NAMALWA (cell line): ENCODE measurements around the gene TRHDE.
"Not testable (repeated sequence)": the region's sequence is repeated elsewhere in the genome, so short reads cannot be mapped to it uniquely, and the experiment has no call there.

Source experiments
- DNase-seq: peaks from one replicate; pipeline ENCODE4 v3.0.0-alpha.2; 2015; ENCODE audit warnings: low spot score

Gene TRHDE

GRCh38 chr12:72511906-72512305 is 239.7 kb downstream of the TRHDE start:
- no peak for DNase-seq

GRCh38 chr12:72520044-72520678 is 248.0 kb downstream of the TRHDE start:
- DNase-seq, result not testable (repeated sequence)

DNA sequence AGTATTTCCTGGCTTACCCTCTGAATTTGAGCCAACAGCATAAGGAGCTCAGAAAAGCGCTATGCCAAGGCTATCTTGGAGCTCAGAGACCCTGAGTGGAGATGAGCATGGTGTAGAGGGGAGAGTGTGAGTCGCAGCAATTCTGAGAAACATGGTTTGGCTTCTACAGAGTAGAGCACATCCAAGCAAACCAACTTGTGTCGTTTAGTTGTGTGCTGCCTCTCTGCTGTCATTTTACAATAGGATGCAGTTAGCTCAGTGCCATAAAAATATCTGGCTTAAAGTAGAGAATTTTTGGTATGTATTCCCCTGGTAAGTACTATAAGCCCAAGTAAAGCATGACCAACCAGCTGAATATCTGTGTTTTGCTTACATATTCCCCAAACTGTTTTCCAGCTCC is 249.2 kb downstream of the TRHDE start:
- no peak for DNase-seq

DNA sequence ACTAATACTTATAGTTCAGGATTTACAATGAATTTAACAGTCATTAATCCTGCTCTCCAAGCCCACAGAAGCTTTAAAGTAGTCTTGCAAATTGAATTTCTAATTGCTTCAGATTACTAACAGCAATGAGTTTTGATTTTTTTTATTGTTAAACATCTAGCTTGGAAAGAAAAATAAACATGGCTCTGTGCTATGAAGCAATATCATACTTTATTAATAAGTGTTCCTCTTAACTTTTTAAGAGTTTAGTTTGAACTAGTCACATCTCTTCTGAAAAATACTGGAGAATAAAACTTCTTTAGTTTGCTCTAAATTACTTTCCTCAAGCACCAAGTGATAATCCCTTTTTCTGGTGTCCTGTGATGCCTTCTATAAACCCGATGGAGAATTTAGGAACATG is 250.2 kb downstream of the TRHDE start:
- no peak for DNase-seq

- peak; percentile 73 for DNase-seq
Observed at GRCh38 chr12:72523754-72524153, 251.6 kb downstream of the TRHDE start.

DNA sequence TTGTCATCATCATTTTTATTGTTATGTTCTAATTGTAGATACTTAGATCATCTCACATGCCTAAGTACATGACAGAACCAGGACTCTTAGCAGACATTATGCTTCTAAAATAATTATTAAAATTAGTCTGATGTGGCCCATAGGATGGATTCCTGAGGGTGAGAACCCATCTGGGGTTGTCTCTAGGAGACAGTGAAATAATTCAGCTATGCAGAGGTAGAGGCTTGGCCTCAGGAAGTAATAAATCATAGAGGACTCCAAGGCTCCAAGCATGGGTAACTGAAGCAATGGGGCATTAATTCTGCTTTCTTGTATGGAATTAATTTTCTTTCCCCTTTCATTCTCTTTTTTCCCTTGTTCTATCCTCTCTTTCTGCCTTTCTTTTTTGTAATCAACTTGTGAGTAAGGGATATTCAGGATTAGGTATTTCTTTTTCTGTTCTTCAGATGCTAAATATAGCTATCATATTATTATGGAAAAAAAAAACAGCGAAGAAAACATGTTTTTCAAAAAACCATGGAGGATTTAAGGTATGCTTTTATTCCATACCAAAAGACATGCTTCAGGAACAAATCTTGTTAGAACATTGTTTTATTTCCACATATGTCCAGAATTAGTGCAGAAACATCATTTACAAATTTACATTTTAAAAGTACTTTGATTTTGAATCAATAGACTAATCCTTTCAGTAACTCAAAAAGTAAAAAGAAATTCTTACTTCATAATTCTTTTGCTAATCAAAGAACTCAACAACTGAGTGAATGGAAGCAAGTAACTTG is 263.2 kb downstream of the TRHDE start:
- no peak for DNase-seq

DNA sequence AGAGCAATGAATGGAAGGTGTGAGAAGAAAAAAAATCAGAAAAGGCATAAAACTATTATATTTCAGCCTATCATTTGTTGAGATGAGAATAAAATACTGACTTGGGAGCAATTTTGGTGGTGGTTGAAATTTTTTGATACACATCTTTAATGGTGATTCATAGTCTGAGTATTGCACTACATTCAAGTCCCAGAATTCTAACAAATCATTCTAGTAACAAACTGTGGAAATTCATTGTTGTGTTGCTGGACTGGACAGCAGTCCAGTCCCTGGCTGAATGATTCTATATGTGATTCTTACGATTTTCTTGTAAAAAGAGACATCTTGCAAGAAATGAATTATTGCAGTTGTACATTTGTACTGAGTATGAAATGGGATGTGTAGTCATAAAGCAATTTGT is 268.6 kb downstream of the TRHDE start:
- no peak for DNase-seq

- DNase-seq, result no peak
Observed at GRCh38 chr12:72543777-72544467, 271.8 kb downstream of the TRHDE start.

DNA sequence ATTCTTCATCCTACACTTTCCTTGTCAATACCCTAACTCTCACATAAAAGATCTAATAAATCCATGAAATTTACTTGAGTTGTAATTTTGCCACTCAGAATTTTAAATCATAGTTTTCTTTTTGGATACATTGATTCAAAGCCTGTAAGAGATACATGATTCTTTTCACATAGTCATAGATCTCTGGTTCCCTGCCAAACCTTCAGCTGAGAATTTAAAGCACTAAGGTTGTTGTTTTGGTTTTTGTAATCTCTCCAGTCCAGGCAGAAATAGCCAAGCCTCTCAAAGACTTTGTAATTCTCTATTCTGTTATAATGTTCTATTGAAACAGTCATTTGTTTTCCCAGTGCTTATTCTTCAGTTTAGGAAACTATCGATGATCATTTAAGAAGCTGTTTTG is 273.9 kb downstream of the TRHDE start:
- DNase-seq, result no peak

DNA sequence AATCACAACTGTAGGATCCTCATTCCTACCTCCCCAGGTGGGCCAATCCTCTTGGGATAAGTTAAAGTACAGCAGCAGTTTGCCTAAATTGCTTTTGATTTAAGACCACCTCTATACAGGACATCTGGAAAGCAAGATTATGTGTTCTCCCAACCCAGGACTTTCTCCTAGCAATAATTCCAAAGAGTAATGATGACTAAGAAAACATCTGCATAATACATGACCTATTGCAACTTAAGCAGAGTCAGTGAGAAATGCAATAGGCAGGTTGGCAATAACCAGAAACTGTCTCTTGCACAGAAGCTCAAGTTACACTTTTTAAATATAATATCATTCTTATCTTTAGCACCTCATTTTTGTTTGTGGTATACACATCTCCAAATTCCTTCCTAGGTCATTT is 275.4 kb downstream of the TRHDE start:
- no peak for DNase-seq

DNA sequence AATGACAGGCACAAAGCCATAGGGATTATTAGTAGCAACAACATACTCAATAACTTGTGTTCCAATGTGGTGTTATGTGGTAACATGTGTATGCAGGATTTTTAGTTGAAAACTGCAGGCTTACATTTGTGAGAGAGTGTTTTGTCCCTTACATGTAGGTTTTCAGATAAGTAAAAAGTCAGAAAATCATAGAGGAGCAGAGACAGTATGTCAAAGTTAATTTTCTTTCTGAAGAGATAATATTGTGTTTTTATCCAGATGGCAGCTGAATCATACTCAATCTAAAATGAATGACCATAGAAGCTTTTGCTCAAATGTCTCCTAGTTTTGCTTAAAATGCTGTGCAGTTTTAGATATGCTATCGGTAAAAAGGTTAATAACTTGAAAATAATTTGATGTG is 277.0 kb downstream of the TRHDE start:
- DNase-seq, result no peak

- DNase-seq, result peak; percentile 21
Observed at GRCh38 chr12:72560003-72560769, 288.0 kb downstream of the TRHDE start.

- peak; percentile 74 for DNase-seq
Observed at GRCh38 chr12:72570601-72571000, 298.4 kb downstream of the TRHDE start.

- no peak for DNase-seq
Observed at GRCh38 chr12:72574138-72574537, 302.0 kb downstream of the TRHDE start.

GRCh38 chr12:72578327-72578726 is 306.2 kb downstream of the TRHDE start:
- no peak for DNase-seq

- no peak for DNase-seq
Observed at GRCh38 chr12:72586456-72586855, 314.3 kb downstream of the TRHDE start.

GRCh38 chr12:72602581-72602980 is 330.4 kb downstream of the TRHDE start:
- DNase-seq, result no peak

DNA sequence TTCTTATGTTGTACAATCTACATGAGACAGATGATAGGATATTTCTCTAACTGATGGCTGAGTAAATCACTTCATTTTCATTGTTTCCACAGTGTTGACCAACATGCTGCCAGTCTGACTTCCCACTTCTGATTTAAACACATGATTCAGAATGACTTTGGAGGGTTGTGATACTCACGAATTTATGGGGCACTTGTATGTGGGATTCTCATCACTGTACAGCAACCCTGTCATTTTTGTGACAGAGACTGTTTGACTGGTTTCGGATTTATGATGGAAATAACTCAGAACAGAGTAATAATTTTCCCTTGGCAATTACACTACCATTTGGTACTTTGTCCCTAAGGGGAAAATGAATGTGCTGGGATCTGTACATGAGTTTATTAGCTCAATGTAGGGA is 333.8 kb downstream of the TRHDE start:
- no peak for DNase-seq

DNA sequence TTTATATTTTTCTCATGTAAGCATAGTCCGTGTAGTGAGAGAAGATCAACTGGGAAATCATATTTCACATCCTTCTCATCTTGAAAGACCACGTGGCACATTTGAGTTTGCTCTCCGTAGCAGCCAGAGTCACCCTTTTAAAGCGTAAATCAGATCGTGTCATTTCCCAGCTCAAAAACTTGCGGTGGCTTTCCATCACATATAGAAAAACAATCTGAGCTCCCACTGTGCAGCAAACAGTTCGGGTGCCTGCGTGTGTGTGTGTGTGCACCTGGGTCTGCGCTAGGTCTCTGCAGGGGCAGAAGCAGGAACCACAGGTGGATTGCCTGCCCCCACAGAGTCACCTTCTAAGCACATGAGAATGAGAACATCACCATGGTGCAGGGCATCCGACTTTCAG is 338.2 kb downstream of the TRHDE start:
- no peak for DNase-seq

GRCh38 chr12:72610854-72611358 is 338.7 kb downstream of the TRHDE start:
- DNase-seq, result no peak

DNA sequence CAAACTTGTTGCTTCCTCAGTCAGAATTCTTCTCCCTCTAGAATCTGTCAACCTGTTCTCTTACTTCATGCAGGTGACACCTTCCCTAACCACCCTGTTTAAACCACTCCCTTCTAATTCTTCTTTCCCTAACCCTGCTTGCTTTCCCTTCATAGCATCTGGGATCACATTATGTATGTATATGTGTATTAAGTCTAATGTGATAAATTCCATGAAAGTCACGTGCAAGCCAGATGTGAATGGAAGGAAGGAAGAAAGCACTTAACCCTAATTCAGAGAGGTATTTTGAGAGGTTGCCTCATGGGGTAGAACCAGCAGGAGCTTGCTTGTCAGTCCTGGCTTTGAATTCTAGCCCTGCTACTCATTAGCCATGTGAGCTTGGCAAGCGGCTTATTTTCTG is 340.0 kb downstream of the TRHDE start:
- DNase-seq, result no peak

GRCh38 chr12:72618764-72619163 is 346.6 kb downstream of the TRHDE start:
- DNase-seq, result no peak
